ENCODE measurements around the gene MIA. TPM values are rescaled to one million over a fixed set of nuclear protein-coding genes. Genes with fewer than 3 reads are reported as not detected.
"Not testable (repeated sequence)": the region's sequence is repeated elsewhere in the genome, so short reads cannot be mapped to it uniquely, and the experiment has no call there.

MIA gene
- polyA plus RNA-seq, 1 donor from 2014 or later, result 1.8 TPM

GRCh38 chr19:40768869-40769268 is 6.5 kb upstream of the MIA start:
- TF ChIP-seq SMC3 (conservative IDR thresholded peaks at IDR 0.05; ENCODE audit: poor library complexity) (no peak), EP300 (conservative IDR thresholded peaks at IDR 0.05; ENCODE audit: poor library complexity, severe bottlenecking) (no peak), TAF1 (IDR thresholded peaks at IDR 0.05; ENCODE audit: low read depth) (no peak), EZH2 (IDR thresholded peaks at IDR 0.05; ENCODE audit: borderline replicate concordance, insufficient read depth, low read length, poor library complexity, severe bottlenecking) (no peak), MXI1 (conservative IDR thresholded peaks at IDR 0.05; ENCODE audit: poor library complexity, severe bottlenecking) (no peak), RAD21 (conservative IDR thresholded peaks at IDR 0.05) (no peak), POLR2AphosphoS5 (IDR thresholded peaks at IDR 0.05) (no peak)
- TF ChIP-seq, protein P1, sequence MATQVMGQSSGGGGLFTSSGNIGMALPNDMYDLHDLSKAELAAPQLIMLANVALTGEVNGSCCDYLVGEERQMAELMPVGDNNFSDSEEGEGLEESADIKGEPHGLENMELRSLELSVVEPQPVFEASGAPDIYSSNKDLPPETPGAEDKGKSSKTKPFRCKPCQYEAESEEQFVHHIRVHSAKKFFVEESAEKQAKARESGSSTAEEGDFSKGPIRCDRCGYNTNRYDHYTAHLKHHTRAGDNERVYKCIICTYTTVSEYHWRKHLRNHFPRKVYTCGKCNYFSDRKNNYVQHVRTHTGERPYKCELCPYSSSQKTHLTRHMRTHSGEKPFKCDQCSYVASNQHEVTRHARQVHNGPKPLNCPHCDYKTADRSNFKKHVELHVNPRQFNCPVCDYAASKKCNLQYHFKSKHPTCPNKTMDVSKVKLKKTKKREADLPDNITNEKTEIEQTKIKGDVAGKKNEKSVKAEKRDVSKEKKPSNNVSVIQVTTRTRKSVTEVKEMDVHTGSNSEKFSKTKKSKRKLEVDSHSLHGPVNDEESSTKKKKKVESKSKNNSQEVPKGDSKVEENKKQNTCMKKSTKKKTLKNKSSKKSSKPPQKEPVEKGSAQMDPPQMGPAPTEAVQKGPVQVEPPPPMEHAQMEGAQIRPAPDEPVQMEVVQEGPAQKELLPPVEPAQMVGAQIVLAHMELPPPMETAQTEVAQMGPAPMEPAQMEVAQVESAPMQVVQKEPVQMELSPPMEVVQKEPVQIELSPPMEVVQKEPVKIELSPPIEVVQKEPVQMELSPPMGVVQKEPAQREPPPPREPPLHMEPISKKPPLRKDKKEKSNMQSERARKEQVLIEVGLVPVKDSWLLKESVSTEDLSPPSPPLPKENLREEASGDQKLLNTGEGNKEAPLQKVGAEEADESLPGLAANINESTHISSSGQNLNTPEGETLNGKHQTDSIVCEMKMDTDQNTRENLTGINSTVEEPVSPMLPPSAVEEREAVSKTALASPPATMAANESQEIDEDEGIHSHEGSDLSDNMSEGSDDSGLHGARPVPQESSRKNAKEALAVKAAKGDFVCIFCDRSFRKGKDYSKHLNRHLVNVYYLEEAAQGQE (IDR thresholded peaks at IDR 0.05; ENCODE audit: borderline replicate concordance), result no peak
- TF ChIP-seq, protein P2, sequence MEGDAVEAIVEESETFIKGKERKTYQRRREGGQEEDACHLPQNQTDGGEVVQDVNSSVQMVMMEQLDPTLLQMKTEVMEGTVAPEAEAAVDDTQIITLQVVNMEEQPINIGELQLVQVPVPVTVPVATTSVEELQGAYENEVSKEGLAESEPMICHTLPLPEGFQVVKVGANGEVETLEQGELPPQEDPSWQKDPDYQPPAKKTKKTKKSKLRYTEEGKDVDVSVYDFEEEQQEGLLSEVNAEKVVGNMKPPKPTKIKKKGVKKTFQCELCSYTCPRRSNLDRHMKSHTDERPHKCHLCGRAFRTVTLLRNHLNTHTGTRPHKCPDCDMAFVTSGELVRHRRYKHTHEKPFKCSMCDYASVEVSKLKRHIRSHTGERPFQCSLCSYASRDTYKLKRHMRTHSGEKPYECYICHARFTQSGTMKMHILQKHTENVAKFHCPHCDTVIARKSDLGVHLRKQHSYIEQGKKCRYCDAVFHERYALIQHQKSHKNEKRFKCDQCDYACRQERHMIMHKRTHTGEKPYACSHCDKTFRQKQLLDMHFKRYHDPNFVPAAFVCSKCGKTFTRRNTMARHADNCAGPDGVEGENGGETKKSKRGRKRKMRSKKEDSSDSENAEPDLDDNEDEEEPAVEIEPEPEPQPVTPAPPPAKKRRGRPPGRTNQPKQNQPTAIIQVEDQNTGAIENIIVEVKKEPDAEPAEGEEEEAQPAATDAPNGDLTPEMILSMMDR (IDR thresholded peaks at IDR 0.05; ENCODE audit: poor library complexity, severe bottlenecking), result no peak
- no peak overlapping the region for H3K9ac ChIP-seq (ENCODE audit: low read length)
- no peak overlapping the region for H3K4me2 ChIP-seq (ENCODE audit: low read length)
- no peaks in the 10 kb centered on the region for H3F3A ChIP-seq (ENCODE audit: insufficient read depth, low read length, poor library complexity, severe bottlenecking)
- no peaks in the 10 kb centered on the region for H3K36me3 ChIP-seq (ENCODE audit: insufficient read depth, low read length)
- H4K20me1 ChIP-seq (ENCODE audit: insufficient read depth), result no peaks in the 10 kb centered on the region
- no peaks in the 10 kb centered on the region for H3K27me3 ChIP-seq (ENCODE audit: insufficient read depth, low read depth, low read length)
- no peak overlapping the region for H3K27ac ChIP-seq (ENCODE audit: low read length)
- H3K79me2 ChIP-seq (replicated peaks; ENCODE audit: insufficient read depth, low read length), result no peaks in the 10 kb centered on the region
- no peak overlapping the region for H3K4me3 ChIP-seq (ENCODE audit: low read length)
- no peaks in the 10 kb centered on the region for H3K9me3 ChIP-seq (ENCODE audit: low read length)
- no peaks in the 10 kb centered on the region for H3K9me2 ChIP-seq (ENCODE audit: insufficient read depth, low read length)
- no peak overlapping the region for H2AFZ ChIP-seq (ENCODE audit: low read depth, low read length)

DNA sequence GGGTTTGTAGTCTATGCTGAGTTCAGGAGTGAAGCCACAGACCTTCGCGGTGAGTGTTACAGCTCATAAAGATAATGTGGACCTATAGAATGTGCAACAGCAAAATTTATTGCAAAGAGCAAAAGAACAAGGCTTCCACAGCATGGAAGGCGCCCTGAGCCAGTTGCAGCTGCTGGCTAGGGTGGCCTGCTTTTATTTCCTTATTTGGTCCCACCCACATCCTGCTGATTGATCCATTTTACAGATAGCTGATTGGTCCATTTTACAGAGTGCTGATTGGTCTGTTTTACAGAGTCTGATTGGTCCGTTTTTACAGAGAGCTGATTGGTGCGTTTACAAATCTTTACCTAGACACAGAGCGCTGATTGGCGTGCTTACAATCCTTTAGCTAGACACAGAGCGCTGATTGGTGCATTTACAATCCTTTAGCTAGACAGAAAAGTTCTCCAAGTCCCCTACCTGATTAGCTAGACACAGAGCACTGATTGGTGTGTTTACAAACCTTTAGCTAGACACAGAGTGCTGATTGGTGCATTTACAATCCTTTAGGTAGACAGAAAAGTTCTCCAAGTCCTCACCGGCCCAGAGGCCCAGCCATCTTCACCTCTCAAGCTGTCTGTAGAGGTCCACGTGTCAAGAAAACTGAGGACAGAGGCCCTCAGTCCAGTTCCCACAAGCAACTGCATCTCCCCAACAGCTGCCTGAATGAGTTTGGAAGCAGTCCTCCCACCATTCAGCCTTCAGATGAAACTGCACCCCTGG is 4.0 kb upstream of the MIA start:
- not testable (repeated sequence) for H3K36me3 ChIP-seq (ENCODE audit: insufficient read depth, low read length); H3K27me3 ChIP-seq (ENCODE audit: insufficient read depth, low read depth, low read length); H3K4me2 ChIP-seq (ENCODE audit: low read length)

More for the DNA sequence above, 4.0 kb upstream of the MIA start:
- H3K9me3 ChIP-seq (ENCODE audit: low read length); H3K79me2 ChIP-seq (replicated peaks; ENCODE audit: insufficient read depth, low read length); H2AFZ ChIP-seq (ENCODE audit: low read depth, low read length); H4K20me1 ChIP-seq (ENCODE audit: insufficient read depth); H3K9ac ChIP-seq (ENCODE audit: low read length); H3K9me2 ChIP-seq (ENCODE audit: insufficient read depth, low read length); H3K27ac ChIP-seq (ENCODE audit: low read length); H3F3A ChIP-seq (ENCODE audit: insufficient read depth, low read length, poor library complexity, severe bottlenecking); H3K4me3 ChIP-seq (ENCODE audit: low read length): not testable (repeated sequence)
